ENCODE data around the gene TUBB3. TPM values are rescaled to one million over a fixed set of nuclear protein-coding genes. Genes with fewer than 3 reads are reported as not detected.

TUBB3 gene
- total RNA-seq, 1 experiment from 2014 or later, result 209 TPM

- ChIA-PET CTCF (interaction anchor here (4.2 kb wide), 1 partner anchor 9 kb away, joined by 19 read pairs; no protein-coding TSS in a partner anchor), POLR2A (no interaction called here)
- DNase-seq (ENCODE audit: low spot score) (no peak), ATAC-seq (no peak)
- peaks cover 26% of the 10 kb centered on the region for H3K36me3 Mint-ChIP-seq
- H3K27me3 Mint-ChIP-seq (ENCODE audit: low read depth), result no peaks in the 10 kb centered on the region
- no peak overlapping the region for H3K4me3 Mint-ChIP-seq
- TF ChIP-seq CDX4 (CRISPR knock-in tag; IDR thresholded peaks at IDR 0.05; ENCODE audit: borderline replicate concordance), result no peak
- TF ChIP-seq E2F4 (CRISPR knock-in tag; IDR thresholded peaks at IDR 0.05; ENCODE audit: borderline replicate concordance, low read depth), result no peak
- TF ChIP-seq ZNF219 (CRISPR knock-in tag; IDR thresholded peaks at IDR 0.05; ENCODE audit: borderline replicate concordance), result no peak
- no peak for TF ChIP-seq ATF3 (CRISPR knock-in tag; conservative IDR thresholded peaks at IDR 0.05)
- no peak for TF ChIP-seq ZNF121 (CRISPR knock-in tag; IDR thresholded peaks at IDR 0.05)
- no peak for TF ChIP-seq GRHL2 (CRISPR knock-in tag; IDR thresholded peaks at IDR 0.05; ENCODE audit: insufficient replicate concordance, severe bottlenecking)
- no peak for TF ChIP-seq SMAD3 (CRISPR knock-in tag; IDR thresholded peaks at IDR 0.05; ENCODE audit: borderline replicate concordance)
- TF ChIP-seq NR3C1 (CRISPR knock-in tag; conservative IDR thresholded peaks at IDR 0.05; ENCODE audit: low read depth), result no peak
- TF ChIP-seq SMAD4 (CRISPR knock-in tag; IDR thresholded peaks at IDR 0.05), result no peak
- no peak for TF ChIP-seq RELA (CRISPR knock-in tag; IDR thresholded peaks at IDR 0.05; ENCODE audit: borderline replicate concordance)
- no peak for TF ChIP-seq ATF1 (CRISPR knock-in tag; IDR thresholded peaks at IDR 0.05)
- TF ChIP-seq NR1H2 (CRISPR knock-in tag; IDR thresholded peaks at IDR 0.05), result no peak
- TF ChIP-seq ZNF138 (CRISPR knock-in tag; conservative IDR thresholded peaks at IDR 0.05), result no peak
- no peak for TF ChIP-seq OVOL2 (CRISPR knock-in tag; IDR thresholded peaks at IDR 0.05; ENCODE audit: borderline replicate concordance)
- no peak for TF ChIP-seq MXD4 (CRISPR knock-in tag; IDR thresholded peaks at IDR 0.05; ENCODE audit: borderline replicate concordance)
- no peak for TF ChIP-seq USF2 (CRISPR knock-in tag; IDR thresholded peaks at IDR 0.05)
- TF ChIP-seq ZMAT4 (CRISPR knock-in tag; IDR thresholded peaks at IDR 0.05), result no peak
- TF ChIP-seq ERG (CRISPR knock-in tag; IDR thresholded peaks at IDR 0.05), result no peak
- no peak overlapping the region for H3K27ac Mint-ChIP-seq
- no peaks in the 10 kb centered on the region for H3K4me1 Mint-ChIP-seq
- H3K9me3 Mint-ChIP-seq, result no peaks in the 10 kb centered on the region
Measured at GRCh38 chr16:89900885-89901284, 22.3 kb upstream of the TUBB3 start.

GRCh38 chr16:89902980-89903379 is 20.2 kb upstream of the TUBB3 start:
- Mint-ChIP-seq H3K27ac (no peak overlapping the region), H3K4me3 (no peak overlapping the region), H3K36me3 (peaks cover 39% of the 10 kb centered on the region), H3K4me1 (no peaks in the 10 kb centered on the region), H3K27me3 (ENCODE audit: low read depth) (no peaks in the 10 kb centered on the region), H3K9me3 (0 out of 2 replicates have a peak, but pooled peaks cover 8% of the 10 kb centered on the region)
- POLR2A ChIA-PET, result no interaction called here
- DNase-seq (ENCODE audit: low spot score) (no peak), ATAC-seq (no peak)
- CTCF ChIA-PET, result no interaction called here
- TF ChIP-seq MYBL2 (CRISPR knock-in tag; IDR thresholded peaks at IDR 0.05) (no peak), FOXP1 (CRISPR knock-in tag; IDR thresholded peaks at IDR 0.05; ENCODE audit: borderline replicate concordance) (no peak)

All from WTC11 (cell line).